Tibial nerve (tissue), 4 donors: Measurements from ENCODE around the gene PIK3C3. TPM values are rescaled to one million over a fixed set of nuclear protein-coding genes. Genes with fewer than 3 reads are reported as not detected.

Source experiments
- DNase-seq, 2 donors: peaks; one replicate each; pipeline ENCODE4 v3.0.0-alpha.2; 2019; ENCODE audit warnings: low spot score in 2 of 2
- H3K27ac ChIP-seq, 4 donors: fragments of 200-600 bp; sonication (generic) in 3 of 4; one replicate each; pipeline ENCODE4 v1.5.1; 2017 to 2019; ENCODE audit warnings: mild to moderate bottlenecking in 1 of 4
- H3K27me3 ChIP-seq, 2 donors: fragments of 200-600 bp; sonication (generic) in 1 of 2; one replicate each; pipeline versions ENCODE4 v1.5.1 to v1.6.0; 2017 to 2019
- H3K36me3 ChIP-seq, 3 donors: fragments of 200-600 bp; sonication (generic); one replicate each; pipeline ENCODE4 v1.5.1; 2018 to 2019
- H3K4me1 ChIP-seq, 4 donors: fragments of 200-600 bp; sonication (generic) in 3 of 4; one replicate each; pipeline ENCODE4 v1.5.1; 2017 to 2019
- H3K4me3 ChIP-seq, 4 donors: fragments of 200-600 bp; sonication (generic) in 3 of 4; one replicate each; pipeline ENCODE4 v1.5.1; 2017 to 2019; ENCODE audit warnings: mild to moderate bottlenecking in 1 of 4, moderate library complexity in 1 of 4
- H3K9me3 ChIP-seq, 4 donors: fragments of 200-600 bp; sonication (generic) in 3 of 4; one replicate each; pipeline ENCODE4 v1.5.1; 2017 to 2019
- EP300 ChIP-seq, 2 donors: sonication (generic); formaldehyde crosslinking; IDR thresholded peaks; one replicate each; pipeline ENCODE4 v1.6.1; 2017; ENCODE audit warnings: antibody characterized with exemption in 2 of 2, mild to moderate bottlenecking in 1 of 2
- POLR2A ChIP-seq, 2 donors: fragments of 450-650 bp; IDR thresholded peaks; one replicate each; pipeline ENCODE4 v1.6.1; 2017; ENCODE audit warnings: antibody characterized with exemption in 2 of 2, mild to moderate bottlenecking in 2 of 2, moderate library complexity in 2 of 2
- WGBS, 2 donors: methylation state at CpG; one replicate each; pipeline ENCODE4 v1.1.5; 2018; 5-methylcytosine and 5-hydroxymethylcytosine counted together
- total RNA-seq, 4 donors: library from RNA; depleted of rRNA; stranded (reverse); fragments of >200 nt; gene quantifications; one replicate each; pipeline ENCODE4 v1.1.0, GENCODE V29; 2016
- TF ChIP-seq, protein P1 (sequence below), 5 experiments: fragments of 200-600 bp in 3 of 5; fragments of 450-650 bp in 2 of 5; sonication (generic) in 3 of 5; IDR thresholded peaks; one replicate each; pipeline ENCODE4 v1.5.1; 2016 to 2019; ENCODE audit warnings: antibody characterized with exemption in 5 of 5, mild to moderate bottlenecking in 3 of 5, moderate library complexity in 2 of 5

The PIK3C3 gene
- total RNA-seq, 4 donors from 2014 or later: 46.7 to 87.7 (median 52.5) TPM

GRCh38 chr18:41972067-41972925 is 17.3 kb downstream of the PIK3C3 start:
- DNase-seq: no peak
- Histone ChIP-seq H3K4me3 (no peak overlapping the region), H3K27ac (no peak overlapping the region), H3K27me3 (no peaks in the 10 kb centered on the region), H3K36me3 (peaks cover 0 to 22% (median 0%) of the 10 kb centered on the region in 3 donors), H3K9me3 (no peaks in the 10 kb centered on the region), H3K4me1 (peaks cover 0 to 23% (median 7%) of the 10 kb centered on the region in 4 donors)
- 48 to 69% methylated on average over 3 of the region's 3 CpGs for WGBS, 2 donors
- TF ChIP-seq EP300 (IDR thresholded peaks at IDR 0.05): no peak
- no peak for TF ChIP-seq POLR2A (IDR thresholded peaks at IDR 0.05)
- TF ChIP-seq, protein P1, sequence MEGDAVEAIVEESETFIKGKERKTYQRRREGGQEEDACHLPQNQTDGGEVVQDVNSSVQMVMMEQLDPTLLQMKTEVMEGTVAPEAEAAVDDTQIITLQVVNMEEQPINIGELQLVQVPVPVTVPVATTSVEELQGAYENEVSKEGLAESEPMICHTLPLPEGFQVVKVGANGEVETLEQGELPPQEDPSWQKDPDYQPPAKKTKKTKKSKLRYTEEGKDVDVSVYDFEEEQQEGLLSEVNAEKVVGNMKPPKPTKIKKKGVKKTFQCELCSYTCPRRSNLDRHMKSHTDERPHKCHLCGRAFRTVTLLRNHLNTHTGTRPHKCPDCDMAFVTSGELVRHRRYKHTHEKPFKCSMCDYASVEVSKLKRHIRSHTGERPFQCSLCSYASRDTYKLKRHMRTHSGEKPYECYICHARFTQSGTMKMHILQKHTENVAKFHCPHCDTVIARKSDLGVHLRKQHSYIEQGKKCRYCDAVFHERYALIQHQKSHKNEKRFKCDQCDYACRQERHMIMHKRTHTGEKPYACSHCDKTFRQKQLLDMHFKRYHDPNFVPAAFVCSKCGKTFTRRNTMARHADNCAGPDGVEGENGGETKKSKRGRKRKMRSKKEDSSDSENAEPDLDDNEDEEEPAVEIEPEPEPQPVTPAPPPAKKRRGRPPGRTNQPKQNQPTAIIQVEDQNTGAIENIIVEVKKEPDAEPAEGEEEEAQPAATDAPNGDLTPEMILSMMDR (IDR thresholded peaks at IDR 0.05): no peak

DNA sequence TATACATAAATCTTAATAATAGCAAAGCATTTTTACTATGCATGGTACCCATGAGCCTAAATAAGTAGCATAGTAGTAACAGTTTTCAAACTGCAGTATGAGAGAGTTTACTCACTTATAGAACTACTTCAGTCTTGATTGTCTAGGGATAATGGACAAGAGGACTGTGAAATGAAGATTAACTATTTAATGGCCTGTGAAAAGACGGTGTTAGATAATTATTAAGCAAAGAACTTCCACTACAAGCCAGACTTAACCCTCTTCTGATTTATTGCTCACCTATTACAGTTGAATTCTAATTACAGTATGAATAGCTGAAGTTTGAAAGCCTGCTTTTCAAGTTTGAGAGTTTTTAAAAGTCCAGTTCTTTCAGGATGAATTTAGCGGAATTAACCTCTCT is 18.9 kb downstream of the PIK3C3 start:
- no peak for TF ChIP-seq POLR2A (IDR thresholded peaks at IDR 0.05)
- TF ChIP-seq, protein P1 (IDR thresholded peaks at IDR 0.05): no peak
- no peak for TF ChIP-seq EP300 (IDR thresholded peaks at IDR 0.05)
- H3K27ac ChIP-seq: no peak overlapping the region
- no peak for DNase-seq
- H3K9me3 ChIP-seq: no peaks in the 10 kb centered on the region
- no peak overlapping the region for H3K4me3 ChIP-seq
- whole genome bisulfite sequencing, 2 donors: 73 to 79% methylated on average over 2 of the region's 2 CpGs
- peaks cover 0 to 28% (median 0%) of the 10 kb centered on the region in 3 donors for H3K36me3 ChIP-seq
- peaks cover 0 to 11% (median 0%) of the 10 kb centered on the region in 4 donors for H3K4me1 ChIP-seq
- no peaks in the 10 kb centered on the region for H3K27me3 ChIP-seq

- Histone ChIP-seq H3K27ac (no peak overlapping the region), H3K36me3 (peaks cover 0 to 28% (median 0%) of the 10 kb centered on the region in 3 donors), H3K4me1 (peaks cover 0 to 4% (median 0%) of the 10 kb centered on the region in 4 donors), H3K9me3 (no peaks in the 10 kb centered on the region), H3K4me3 (no peak overlapping the region), H3K27me3 (no peaks in the 10 kb centered on the region)
- DNase-seq: no peak
- WGBS, 2 donors: 91 to 97% methylated on average over 1 of the region's 1 CpG
- TF ChIP-seq POLR2A (IDR thresholded peaks at IDR 0.05) (no peak), EP300 (IDR thresholded peaks at IDR 0.05) (no peak)
- TF ChIP-seq, protein P1 (IDR thresholded peaks at IDR 0.05): no peak
These were observed 19.8 kb downstream of the PIK3C3 start for GRCh38 chr18:41974796-41975201.

DNA sequence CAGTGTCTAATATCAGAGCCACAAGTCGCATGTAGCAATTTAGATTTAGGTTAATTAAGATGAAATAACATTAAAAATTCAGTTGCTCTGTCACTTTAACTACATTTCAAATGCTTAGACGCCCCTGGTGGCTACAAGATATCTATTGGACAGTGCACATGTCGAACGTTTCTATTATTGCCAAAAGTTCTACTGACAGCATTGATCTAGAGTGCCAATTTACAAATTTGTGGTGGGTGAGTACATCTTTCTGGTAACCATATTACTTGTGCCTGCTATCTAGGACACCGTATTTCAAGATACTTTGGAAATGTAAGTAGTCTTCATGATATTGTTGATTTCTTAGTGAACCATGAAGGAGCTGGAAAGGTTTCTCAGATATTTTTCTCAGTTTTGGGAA is 20.2 kb downstream of the PIK3C3 start:
- WGBS, 2 donors: 89 to 93% methylated on average over 5 of the region's 5 CpGs

More for the DNA sequence above, 20.2 kb downstream of the PIK3C3 start:
- H3K27me3 ChIP-seq: no peaks in the 10 kb centered on the region
- peaks cover 0 to under 1% (median 0%) of the 10 kb centered on the region in 4 donors for H3K4me1 ChIP-seq
- H3K9me3 ChIP-seq: no peaks in the 10 kb centered on the region
- no peak overlapping the region for H3K4me3 ChIP-seq
- H3K36me3 ChIP-seq: peaks cover 0 to 24% (median 0%) of the 10 kb centered on the region in 3 donors
- TF ChIP-seq, protein P1 (IDR thresholded peaks at IDR 0.05): no peak
- TF ChIP-seq EP300 (IDR thresholded peaks at IDR 0.05) (no peak), POLR2A (IDR thresholded peaks at IDR 0.05) (no peak)
- no peak for DNase-seq
- no peak overlapping the region for H3K27ac ChIP-seq
